ENCODE measurements around the gene GOLIM4.

DNA sequence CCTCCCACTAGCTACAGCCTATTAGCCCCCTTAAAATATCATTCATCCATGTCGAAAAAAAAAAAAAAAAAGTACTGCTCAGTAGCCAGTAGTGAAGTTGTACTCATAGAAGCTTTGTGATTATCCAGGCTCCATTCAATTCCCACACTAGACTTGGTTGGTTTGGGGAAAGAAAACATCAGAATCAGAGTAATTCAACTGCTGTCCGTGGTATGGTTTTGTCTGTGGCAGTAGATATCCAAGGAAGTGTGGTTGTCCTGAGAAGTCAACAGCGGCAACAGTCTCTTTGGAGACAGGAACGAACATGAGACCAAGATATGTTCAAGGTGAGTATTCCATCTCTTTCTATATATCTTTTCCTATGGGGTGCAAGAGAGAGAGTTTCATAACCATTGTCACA is 99.2 kb downstream of the GOLIM4 start:
- TF ChIP-seq YY1 (IDR thresholded peaks at IDR 0.05; ENCODE audit: low read depth) (no peak), EP300 (IDR thresholded peaks at IDR 0.05; ENCODE audit: borderline replicate concordance) (no peak), CREB1 (IDR thresholded peaks at IDR 0.05; ENCODE audit: low read depth) (no peak)

All from Ishikawa (cell line).